WTC11 (cell line): Measurements from ENCODE around the gene ITGAE. TPM values are rescaled to one million over a fixed set of nuclear protein-coding genes. Genes with fewer than 3 reads are reported as not detected.

ENCODE experiments used
- AR ChIP-seq: fragments of 250-450 bp; sonication (Bioruptor Pico); IDR thresholded peaks from 2 replicates; pipeline ENCODE4 v1.9.0; 2021; ENCODE audit warnings: mild to moderate bottlenecking
- ARID4B ChIP-seq: sonication (generic); formaldehyde crosslinking; IDR thresholded peaks from 2 replicates; pipeline ENCODE4 v1.8.0; 2023; ENCODE audit warnings: missing genetic modification reagents, mild to moderate bottlenecking, borderline replicate concordance
- ATF1 ChIP-seq: sonication (generic); formaldehyde crosslinking; IDR thresholded peaks from 2 replicates; pipeline ENCODE4 v1.8.1; 2023; ENCODE audit warnings: mild to moderate bottlenecking, moderate library complexity, missing genetic modification reagents
- CDX4 ChIP-seq: fragments of 250-450 bp; sonication (Bioruptor Pico); IDR thresholded peaks from 2 replicates; pipeline ENCODE4 v1.9.0; 2021; ENCODE audit warnings: moderate library complexity, mild to moderate bottlenecking, inconsistent platforms, borderline replicate concordance
- CREM ChIP-seq: sonication (generic); formaldehyde crosslinking; IDR thresholded peaks from 2 replicates; pipeline ENCODE4 v1.8.1; 2022; ENCODE audit warnings: mild to moderate bottlenecking, missing genetic modification reagents, moderate library complexity
- E2F4 ChIP-seq: sonication (generic); formaldehyde crosslinking; IDR thresholded peaks from 2 replicates; pipeline ENCODE4 v1.8.1; 2022; ENCODE audit warnings: low read depth, mild to moderate bottlenecking, moderate library complexity, missing genetic modification reagents, borderline replicate concordance
- E2F5 ChIP-seq: sonication (generic); formaldehyde crosslinking; IDR thresholded peaks from 2 replicates; pipeline ENCODE4 v1.8.1; 2022; ENCODE audit warnings: mild to moderate bottlenecking, moderate library complexity, missing genetic modification reagents
- ELF4 ChIP-seq: sonication (generic); formaldehyde crosslinking; IDR thresholded peaks from 2 replicates; pipeline ENCODE4 v1.8.1; 2022; ENCODE audit warnings: low read depth, mild to moderate bottlenecking, moderate library complexity, missing genetic modification reagents
- EMX1 ChIP-seq: fragments of 250-450 bp; sonication (Bioruptor Pico); IDR thresholded peaks from 2 replicates; pipeline ENCODE4 v1.8.0; 2021; ENCODE audit warnings: mild to moderate bottlenecking
- ESRRA ChIP-seq: sonication (generic); formaldehyde crosslinking; IDR thresholded peaks from 2 replicates; pipeline ENCODE4 v1.8.1; 2022; ENCODE audit warnings: mild to moderate bottlenecking, missing genetic modification reagents, borderline replicate concordance
- ETV6 ChIP-seq: sonication (generic); formaldehyde crosslinking; IDR thresholded peaks from 2 replicates; pipeline ENCODE4 v1.8.1; 2022; ENCODE audit warnings: mild to moderate bottlenecking, missing genetic modification reagents
- FOXP1 ChIP-seq: sonication (generic); formaldehyde crosslinking; IDR thresholded peaks from 2 replicates; pipeline ENCODE4 v1.8.0; 2022; ENCODE audit warnings: missing genetic modification reagents, mild to moderate bottlenecking, moderate library complexity, borderline replicate concordance
- NFATC4 ChIP-seq: fragments of 250-450 bp; sonication (Bioruptor Pico); IDR thresholded peaks from 2 replicates; pipeline ENCODE4 v1.9.0; 2021; ENCODE audit warnings: mild to moderate bottlenecking
- NFYB ChIP-seq: sonication (generic); formaldehyde crosslinking; conservative IDR thresholded peaks from 2 replicates; pipeline ENCODE4 v1.8.0; 2022; ENCODE audit warnings: low read depth, missing genetic modification reagents
- OVOL2 ChIP-seq: fragments of 250-450 bp; sonication (Bioruptor Pico); IDR thresholded peaks from 2 replicates; pipeline ENCODE4 v1.9.0; 2021; ENCODE audit warnings: mild to moderate bottlenecking, borderline replicate concordance
- RELA ChIP-seq: sonication (generic); formaldehyde crosslinking; IDR thresholded peaks from 2 replicates; pipeline ENCODE4 v1.8.1; 2022; ENCODE audit warnings: missing genetic modification reagents, mild to moderate bottlenecking, borderline replicate concordance
- SMAD4 ChIP-seq: sonication (generic); formaldehyde crosslinking; IDR thresholded peaks from 2 replicates; pipeline ENCODE4 v1.8.0; 2022; ENCODE audit warnings: mild to moderate bottlenecking, missing genetic modification reagents
- TCF7 ChIP-seq: sonication (generic); formaldehyde crosslinking; IDR thresholded peaks from 2 replicates; pipeline ENCODE4 v1.8.0; 2022; ENCODE audit warnings: mild to moderate bottlenecking, low read depth, missing genetic modification reagents, moderate library complexity
- ZNF121 ChIP-seq: sonication (generic); formaldehyde crosslinking; IDR thresholded peaks from 2 replicates; pipeline ENCODE4 v1.8.0; 2023; ENCODE audit warnings: missing genetic modification reagents
- ZNF317 ChIP-seq: sonication (generic); formaldehyde crosslinking; IDR thresholded peaks from 2 replicates; pipeline ENCODE4 v1.8.1; 2023; ENCODE audit warnings: low read depth, mild to moderate bottlenecking, moderate library complexity, missing genetic modification reagents, borderline replicate concordance
- total RNA-seq: library from RNA; stranded (reverse); gene quantifications from 3 replicates; pipeline ENCODE4 v1.2.3, GENCODE V29; 2021
- TF ChIP-seq, protein P1 (sequence below): sonication (generic); formaldehyde crosslinking; IDR thresholded peaks from 2 replicates; pipeline ENCODE4 v1.8.1; 2022; ENCODE audit warnings: low read depth, missing genetic modification reagents, borderline replicate concordance
- TF ChIP-seq, protein P2 (sequence below): sonication (generic); formaldehyde crosslinking; IDR thresholded peaks from 2 replicates; pipeline ENCODE4 v1.8.0; 2022; ENCODE audit warnings: mild to moderate bottlenecking, missing genetic modification reagents
- TF ChIP-seq, protein P3 (sequence below): sonication (generic); formaldehyde crosslinking; IDR thresholded peaks from 2 replicates; pipeline ENCODE4 v1.8.0; 2023; ENCODE audit warnings: missing genetic modification reagents

ITGAE gene
- total RNA-seq, 1 experiment from 2014 or later = 19.5 TPM

GRCh38 chr17:3723556-3724377, 77.2 kb downstream of the ITGAE start, which contains the start of gene HASPIN (continued):
- TF ChIP-seq RELA (CRISPR knock-in tag) (peak; percentile 78; the same call in 1 of the 2 replicates), ATF1 (CRISPR knock-in tag) (0 out of 2 replicates have a peak, but pooled peaks have one; percentile 65), ELF4 (no peak), FOXP1 (CRISPR knock-in tag) (peak; percentile 89), EMX1 (no peak), SMAD4 (no peak), ETV6 (CRISPR knock-in tag) (peak; percentile 85), ARID4B (CRISPR knock-in tag) (peak; percentile 95; the same call in 1 of the 2 replicates), E2F4 (peak; percentile 99), ESRRA (CRISPR knock-in tag) (no peak), ZNF121 (CRISPR knock-in tag) (no peak), NFATC4 (CRISPR knock-in tag) (no peak), AR (CRISPR knock-in tag) (no peak), E2F5 (CRISPR knock-in tag) (peak; percentile 93), CREM (CRISPR knock-in tag) (peak; percentile 67; the same call in 1 of the 2 replicates), CDX4 (CRISPR knock-in tag) (no peak), ZNF317 (CRISPR knock-in tag) (no peak), TCF7 (CRISPR knock-in tag) (no peak; the same call in 1 of the 2 replicates), NFYB (CRISPR knock-in tag) (0 out of 2 replicates have a peak, but pooled peaks have one; percentile 7), OVOL2 (CRISPR knock-in tag) (no peak)
- TF ChIP-seq, protein P1, sequence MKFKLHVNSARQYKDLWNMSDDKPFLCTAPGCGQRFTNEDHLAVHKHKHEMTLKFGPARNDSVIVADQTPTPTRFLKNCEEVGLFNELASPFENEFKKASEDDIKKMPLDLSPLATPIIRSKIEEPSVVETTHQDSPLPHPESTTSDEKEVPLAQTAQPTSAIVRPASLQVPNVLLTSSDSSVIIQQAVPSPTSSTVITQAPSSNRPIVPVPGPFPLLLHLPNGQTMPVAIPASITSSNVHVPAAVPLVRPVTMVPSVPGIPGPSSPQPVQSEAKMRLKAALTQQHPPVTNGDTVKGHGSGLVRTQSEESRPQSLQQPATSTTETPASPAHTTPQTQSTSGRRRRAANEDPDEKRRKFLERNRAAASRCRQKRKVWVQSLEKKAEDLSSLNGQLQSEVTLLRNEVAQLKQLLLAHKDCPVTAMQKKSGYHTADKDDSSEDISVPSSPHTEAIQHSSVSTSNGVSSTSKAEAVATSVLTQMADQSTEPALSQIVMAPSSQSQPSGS (CRISPR knock-in tag) = no peak
- TF ChIP-seq, protein P2, sequence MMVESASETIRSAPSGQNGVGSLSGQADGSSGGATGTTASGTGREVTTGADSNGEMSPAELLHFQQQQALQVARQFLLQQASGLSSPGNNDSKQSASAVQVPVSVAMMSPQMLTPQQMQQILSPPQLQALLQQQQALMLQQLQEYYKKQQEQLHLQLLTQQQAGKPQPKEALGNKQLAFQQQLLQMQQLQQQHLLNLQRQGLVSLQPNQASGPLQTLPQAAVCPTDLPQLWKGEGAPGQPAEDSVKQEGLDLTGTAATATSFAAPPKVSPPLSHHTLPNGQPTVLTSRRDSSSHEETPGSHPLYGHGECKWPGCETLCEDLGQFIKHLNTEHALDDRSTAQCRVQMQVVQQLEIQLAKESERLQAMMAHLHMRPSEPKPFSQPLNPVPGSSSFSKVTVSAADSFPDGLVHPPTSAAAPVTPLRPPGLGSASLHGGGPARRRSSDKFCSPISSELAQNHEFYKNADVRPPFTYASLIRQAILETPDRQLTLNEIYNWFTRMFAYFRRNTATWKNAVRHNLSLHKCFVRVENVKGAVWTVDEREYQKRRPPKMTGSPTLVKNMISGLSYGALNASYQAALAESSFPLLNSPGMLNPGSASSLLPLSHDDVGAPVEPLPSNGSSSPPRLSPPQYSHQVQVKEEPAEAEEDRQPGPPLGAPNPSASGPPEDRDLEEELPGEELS (CRISPR knock-in tag) = peak; percentile 81
- TF ChIP-seq, protein P3, sequence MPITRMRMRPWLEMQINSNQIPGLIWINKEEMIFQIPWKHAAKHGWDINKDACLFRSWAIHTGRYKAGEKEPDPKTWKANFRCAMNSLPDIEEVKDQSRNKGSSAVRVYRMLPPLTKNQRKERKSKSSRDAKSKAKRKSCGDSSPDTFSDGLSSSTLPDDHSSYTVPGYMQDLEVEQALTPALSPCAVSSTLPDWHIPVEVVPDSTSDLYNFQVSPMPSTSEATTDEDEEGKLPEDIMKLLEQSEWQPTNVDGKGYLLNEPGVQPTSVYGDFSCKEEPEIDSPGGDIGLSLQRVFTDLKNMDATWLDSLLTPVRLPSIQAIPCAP (CRISPR knock-in tag) = 0 out of 2 replicates have a peak, but pooled peaks have one; percentile 27
